H1 (cell line): Measurements from ENCODE around the gene CNOT6. TPM values are rescaled to one million over a fixed set of nuclear protein-coding genes. Genes with fewer than 3 reads are reported as not detected.

Source experiments
- CTCF ChIA-PET: fragments of 300-600 bp; sonication (Branson Sonifier 250); formaldehyde crosslinking; loops from one replicate; lab custom pipeline; 2021; ENCODE audit not compliant: partially characterized antibody; lab: Charles Lee
- POLR2A ChIA-PET: fragments of 300-600 bp; sonication (Branson Sonifier 250); formaldehyde crosslinking; loops from one replicate; lab custom pipeline; 2021; ENCODE audit warnings: inconsistent platforms; ENCODE audit not compliant: partially characterized antibody; lab: Charles Lee
- DNase-seq, 2 experiments: peaks; one replicate each; pipeline versions ENCODE4 v3.0.0 to v3.0.0-alpha.2; 2010 to 2022; ENCODE audit warnings: low spot score in 2 of 2, low read depth in 1 of 2, mixed read lengths in 1 of 2
- FAIRE-seq: peaks from 2 replicates; lab custom pipeline; 2011; peaks lifted over from hg19 to GRCh38; lab: Jason Lieb, UNC
- H2AFZ ChIP-seq: 2 replicates; pipeline ENCODE4 v1.8.1; 2012; ENCODE audit warnings: low read length, inconsistent platforms
- H2AK5ac ChIP-seq: 2 replicates; pipeline ENCODE4 v1.6.1; 2013; ENCODE audit warnings: low read depth, low read length
- H2BK120ac ChIP-seq: replicated peaks from 2 replicates; pipeline ENCODE3; 2013; ENCODE audit warnings: low read depth, low read length, inconsistent platforms
- H2BK12ac ChIP-seq: 2 replicates; pipeline ENCODE4 v1.6.1; 2013; ENCODE audit warnings: low read depth, low read length
- H2BK15ac ChIP-seq: 2 replicates; pipeline ENCODE4 v1.6.1; 2013; ENCODE audit warnings: low read length
- H2BK20ac ChIP-seq: 2 replicates; pipeline ENCODE4 v1.6.1; 2013; ENCODE audit warnings: low read length
- H2BK5ac ChIP-seq: 2 replicates; pipeline ENCODE4 v1.6.1; 2013; ENCODE audit warnings: low read depth, low read length
- H3K14ac ChIP-seq: 2 replicates; pipeline ENCODE4 v1.6.1; 2013; ENCODE audit warnings: inconsistent platforms; ENCODE audit not compliant: insufficient read length
- H3K18ac ChIP-seq: 2 replicates; pipeline ENCODE4 v1.6.1; 2013; ENCODE audit warnings: low read length; ENCODE audit errors: extremely low read depth
- H3K23ac ChIP-seq: 2 replicates; pipeline ENCODE4 v1.6.1; 2013; ENCODE audit warnings: inconsistent platforms; ENCODE audit not compliant: insufficient read length
- H3K23me2 ChIP-seq: 2 replicates; pipeline ENCODE4 v1.6.1; 2013; ENCODE audit warnings: low read depth, low read length
- H3K27ac ChIP-seq: 2 replicates; pipeline ENCODE4 v1.6.1; 2011; ENCODE audit warnings: low read depth, low read length, inconsistent platforms
- H3K27me3 ChIP-seq, 4 experiments: replicated peaks in 1 of 4; 1 replicate in 1 of 4; 2 replicates in 3 of 4; pipeline versions ENCODE4 v1.6.1 to v1.8.1; 2011 to 2013; ENCODE audit warnings: low read length in 3 of 4, mild to moderate bottlenecking in 3 of 4, inconsistent platforms in 2 of 4, mixed read lengths in 2 of 4, moderate library complexity in 1 of 4; ENCODE audit not compliant: control insufficient read depth in 3 of 4, insufficient read depth in 3 of 4; ENCODE audit errors: extremely low read depth in 1 of 4
- H3K36me3 ChIP-seq, 4 experiments: 2 replicates each; pipeline versions ENCODE4 v1.6.1 to v1.8.1; 2011 to 2013; ENCODE audit warnings: mild to moderate bottlenecking in 4 of 4, low read length in 3 of 4, moderate library complexity in 2 of 4, control low read depth in 1 of 4, inconsistent platforms in 1 of 4; ENCODE audit not compliant: insufficient read depth in 4 of 4, control insufficient read depth in 2 of 4
- H3K4ac ChIP-seq: replicated peaks from 2 replicates; pipeline ENCODE3; 2013; ENCODE audit warnings: low read length, low read depth, mixed read lengths, inconsistent platforms; ENCODE audit not compliant: insufficient read length
- H3K4me1 ChIP-seq, 4 experiments: replicated peaks in 1 of 4; 1 replicate in 1 of 4; 2 replicates in 3 of 4; pipeline versions ENCODE4 v1.6.1 to v1.8.1; 2011 to 2013; ENCODE audit warnings: low read length in 3 of 4, inconsistent platforms in 2 of 4, mixed read lengths in 1 of 4; ENCODE audit not compliant: insufficient read depth in 4 of 4, control insufficient read depth in 3 of 4
- H3K4me2 ChIP-seq, 2 experiments: 2 replicates each; pipeline versions ENCODE4 v1.6.1 to v1.8.1; 2011 to 2013; ENCODE audit warnings: low read depth in 2 of 2, low read length in 2 of 2, control low read depth in 1 of 2, inconsistent platforms in 1 of 2, mild to moderate bottlenecking in 1 of 2; ENCODE audit not compliant: insufficient read depth in 1 of 2
- H3K4me3 ChIP-seq, 4 experiments: fragments of 200-600, 300-600 bp in 1 of 4; sonication (generic), shearing (Covaris generic), sonication (Bioruptor Twin) in 1 of 4; 2 replicates each; pipeline versions ENCODE4 v1.5.1 to v1.8.1; 2011 to 2016; ENCODE audit warnings: low read length in 4 of 4, low read depth in 3 of 4, control low read depth in 2 of 4, inconsistent platforms in 2 of 4, mild to moderate bottlenecking in 2 of 4, mixed read lengths in 1 of 4, moderate library complexity in 1 of 4; ENCODE audit not compliant: insufficient read depth in 2 of 4; ENCODE audit errors: extremely low read depth in 1 of 4
- H3K56ac ChIP-seq: replicated peaks from 2 replicates; pipeline ENCODE3; 2013; ENCODE audit warnings: low read depth, mild to moderate bottlenecking, mixed read lengths, low read length, inconsistent platforms; ENCODE audit not compliant: insufficient read length
- H3K79me1 ChIP-seq: 2 replicates; pipeline ENCODE4 v1.6.1; 2013; ENCODE audit warnings: low read depth, low read length, control low read depth
- H3K79me2 ChIP-seq, 2 experiments: 2 replicates each; pipeline versions ENCODE4 v1.6.1 to v1.8.1; 2012 to 2013; ENCODE audit warnings: low read length in 2 of 2, mild to moderate bottlenecking in 2 of 2, inconsistent platforms in 1 of 2; ENCODE audit not compliant: insufficient read depth in 2 of 2, control insufficient read depth in 1 of 2
- H3K9ac ChIP-seq, 4 experiments: replicated peaks in 1 of 4; 1 replicate in 1 of 4; 2 replicates in 3 of 4; pipeline versions ENCODE4 v1.6.1 to v1.8.1; 2011 to 2013; ENCODE audit warnings: low read depth in 3 of 4, low read length in 3 of 4, control low read depth in 2 of 4, mild to moderate bottlenecking in 2 of 4, moderate library complexity in 2 of 4, inconsistent platforms in 1 of 4; ENCODE audit errors: extremely low read depth in 1 of 4
- H3K9me3 ChIP-seq, 2 experiments: 2 replicates each; pipeline versions ENCODE4 v1.6.1 to v1.8.1; 2012 to 2013; ENCODE audit warnings: mild to moderate bottlenecking in 2 of 2, moderate library complexity in 2 of 2, control low read depth in 1 of 2, inconsistent platforms in 1 of 2, low read depth in 1 of 2, low read length in 1 of 2, mixed read lengths in 1 of 2; ENCODE audit not compliant: insufficient read depth in 2 of 2
- H4K20me1 ChIP-seq, 2 experiments: replicated peaks in 1 of 2; 2 replicates each; pipeline versions ENCODE3 to v1.8.1; 2011 to 2013; ENCODE audit warnings: inconsistent platforms in 2 of 2, low read length in 2 of 2, mild to moderate bottlenecking in 1 of 2; ENCODE audit not compliant: insufficient read depth in 2 of 2, control insufficient read depth in 1 of 2
- H4K5ac ChIP-seq: 2 replicates; pipeline ENCODE4 v1.6.1; 2013; ENCODE audit warnings: low read length, low read depth, mixed read lengths, inconsistent platforms; ENCODE audit not compliant: insufficient read length
- H4K8ac ChIP-seq: 2 replicates; pipeline ENCODE4 v1.8.0; 2013; ENCODE audit warnings: mild to moderate bottlenecking, moderate library complexity, low read length, inconsistent platforms; ENCODE audit not compliant: insufficient read depth; ENCODE audit errors: extremely low read depth
- H4K91ac ChIP-seq: replicated peaks from 2 replicates; pipeline ENCODE3; 2013; ENCODE audit warnings: low read length, mixed read lengths, inconsistent platforms; ENCODE audit not compliant: insufficient read length
- CREB1 ChIP-seq: IDR thresholded peaks from 2 replicates; pipeline ENCODE4 v1.6.1; 2012; ENCODE audit warnings: inconsistent platforms
- EP300 ChIP-seq, 2 experiments: IDR thresholded peaks; 1 replicate in 1 of 2; 2 replicates in 1 of 2; pipeline ENCODE4 v1.6.1; 2011 to 2012; ENCODE audit warnings: low read depth in 2 of 2, low read length in 2 of 2, mild to moderate bottlenecking in 2 of 2, borderline replicate concordance in 1 of 2, inconsistent platforms in 1 of 2, moderate library complexity in 1 of 2
- KDM4A ChIP-seq: IDR thresholded peaks from one replicate; pipeline ENCODE4 v1.7.1; 2012; ENCODE audit warnings: low read depth, mild to moderate bottlenecking, moderate library complexity, low read length, inconsistent platforms; ENCODE audit not compliant: severe bottlenecking
- KDM5A ChIP-seq: fragments of 200-600 bp; IDR thresholded peaks from 2 replicates; pipeline ENCODE4 v1.7.1; 2012; ENCODE audit warnings: mild to moderate bottlenecking, low read length, inconsistent platforms, mixed read lengths
- NRF1 ChIP-seq: IDR thresholded peaks from 2 replicates; pipeline ENCODE4 v1.6.1; 2011; ENCODE audit warnings: mild to moderate bottlenecking, low read depth, low read length, improper control_type of control experiment
- POLR2A ChIP-seq, 2 experiments: IDR thresholded peaks; 1 replicate in 1 of 2; 2 replicates in 1 of 2; pipeline ENCODE4 v1.6.1; 2011; ENCODE audit warnings: low read depth in 2 of 2, low read length in 2 of 2, mild to moderate bottlenecking in 2 of 2; ENCODE audit errors: control extremely low read depth in 1 of 2
- POU5F1 ChIP-seq: IDR thresholded peaks from 2 replicates; pipeline ENCODE4 v1.6.1; 2011; ENCODE audit warnings: low read depth, mild to moderate bottlenecking, low read length, moderate library complexity
- SP4 ChIP-seq: IDR thresholded peaks from 2 replicates; pipeline ENCODE4 v1.6.1; 2012; ENCODE audit warnings: low read length, inconsistent platforms
- TEAD4 ChIP-seq: IDR thresholded peaks from 2 replicates; pipeline ENCODE4 v1.6.1; 2012; ENCODE audit warnings: low read depth, low read length, inconsistent platforms, mixed read lengths
- WGBS, 2 experiments: shearing (Covaris generic) in 1 of 2; methylation state at CpG; one replicate each; pipeline versions ENCODE4 v1.1.6 to v1.1.7; 2013 to 2015; ENCODE audit warnings: low lambda C conversion rate in 2 of 2, mixed read lengths in 2 of 2, inconsistent platforms in 1 of 2, low coverage in 1 of 2, missing lambda C conversion rate in 1 of 2; ENCODE audit not compliant: insufficient replicate concordance in 2 of 2, insufficient coverage in 1 of 2, insufficient read length in 1 of 2; ENCODE audit errors: extremely low coverage in 1 of 2, missing lambda C conversion rate in 1 of 2; 5-methylcytosine and 5-hydroxymethylcytosine counted together
- polyA plus RNA-seq, 7 experiments: library from polyadenylated mRNA; depleted of rRNA in 3 of 7; stranded (reverse) in 5 of 7; unstranded in 2 of 7; fragments of >200 nt in 5 of 7; fragments of 200-250 nt in 2 of 7; gene quantifications; 1 replicate in 5 of 7; 2 replicates in 1 of 7; 4 replicates in 1 of 7; pipeline versions ENCODE4 v1.2.1 to v1.2.3, GENCODE V29; 2011 to 2013; ENCODE audit warnings: missing spikeins in 2 of 7, mixed read lengths in 2 of 7
- total RNA-seq: library from RNA; stranded (reverse); fragmentation: NEBNext Ultra II Directional; extraction: Animal tissue kit (Norgen Biotek cat#: 25700); gene quantifications from 2 replicates; pipeline ENCODE4 v1.2.1, GENCODE V29; 2021

Gene CNOT6
- total and polyA plus RNA-seq, 2 of the 8 experiments (the other 6 are each of a cell fraction or from before 2014, with no cell fraction given): 10.7 to 45.4 TPM

GRCh38 chr5:180461303-180461702 is 32.9 kb upstream of the CNOT6 start:
- no peak for TF ChIP-seq KDM5A
- no peak for TF ChIP-seq KDM4A
- TF ChIP-seq CREB1: no peak
- TF ChIP-seq POU5F1: no peak
- TF ChIP-seq TEAD4: no peak
- TF ChIP-seq EP300 (IDR thresholded peaks at IDR 0.05; ENCODE audit: borderline replicate concordance in 1 of 2, low read depth in 2 of 2, low read length in 2 of 2): no peak
- no peak for TF ChIP-seq POLR2A (IDR thresholded peaks at IDR 0.05; ENCODE audit: control extremely low read depth in 1 of 2, low read depth in 2 of 2, low read length in 2 of 2)
- no peak for TF ChIP-seq SP4
- no peak for TF ChIP-seq NRF1
- Histone ChIP-seq H4K8ac (no peak overlapping the region), H3K27ac (no peak overlapping the region), H3K79me1 (no peaks in the 10 kb centered on the region), H3K4me2 (no peak overlapping the region), H3K23me2 (no peaks in the 10 kb centered on the region), H3K4ac (no peak overlapping the region), H3K9me3 (peaks cover 23 to 44% of the 10 kb centered on the region in 2 experiments), H4K5ac (no peak overlapping the region), H2AK5ac (no peak overlapping the region), H3K36me3 (no peaks in the 10 kb centered on the region; a peak in 1 of 8 replicates), H2BK5ac (no peak overlapping the region), H3K4me3 (no peak overlapping the region), H2AFZ (no peak overlapping the region), H3K79me2 (no peaks in the 10 kb centered on the region), H3K4me1 (no peaks in the 10 kb centered on the region), H4K91ac (no peak overlapping the region), H3K18ac (no peak overlapping the region), H3K9ac (no peak overlapping the region), H2BK15ac (no peak overlapping the region), H3K23ac (no peak overlapping the region), H3K56ac (no peak overlapping the region), H4K20me1 (no peaks in the 10 kb centered on the region), H2BK12ac (no peak overlapping the region), H3K14ac (no peak overlapping the region), H2BK120ac (no peak overlapping the region), H3K27me3 (no peaks in the 10 kb centered on the region), H2BK20ac (no peak overlapping the region)
- FAIRE-seq (no peak), DNase-seq (no peak)
- 91% methylated on average over 9 of the region's 9 CpGs; no CpG with 5 or more reads in 1 of the 2 experiments for WGBS, 2 experiments
- CTCF ChIA-PET: interaction anchor here (0.7 to 5.8 kb wide), 9 partner anchors 10 to 259 kb away, joined by 3 to 33 read pairs (median 3); no protein-coding TSS in a partner anchor
- POLR2A ChIA-PET: no interaction called here
